ENCODE measurements around the gene SYTL3. TPM values are rescaled to one million over a fixed set of nuclear protein-coding genes. Genes with fewer than 3 reads are reported as not detected.
"Not testable (repeated sequence)": the region's sequence is repeated elsewhere in the genome, so short reads cannot be mapped to it uniquely, and the experiment has no call there.

The SYTL3 gene
- total RNA-seq, 2 donors from 2014 or later = 0.58 to 0.79 TPM

- DNase-seq = no peak
- H3K4me3 ChIP-seq (ENCODE audit: low read length) = no peak overlapping the region
- H3K36me3 ChIP-seq (ENCODE audit: control insufficient read depth, insufficient read depth, low read length) = no peaks in the 10 kb centered on the region
- H3K9me3 ChIP-seq (ENCODE audit: control insufficient read depth, low read length) = no peaks in the 10 kb centered on the region
- H3K27ac Mint-ChIP-seq = no peak overlapping the region
- H3K27ac ChIP-seq (ENCODE audit: low read depth, low read length) = no peak overlapping the region
- 94 to 97% methylated on average over 12 to 14 of the region's 14 CpGs for WGBS, 2 experiments (ENCODE audit: insufficient coverage in 1 of 2, insufficient read length in 1 of 2)
- peaks cover 1% of the 10 kb centered on the region for H3K9me3 Mint-ChIP-seq
- no peak overlapping the region for H3K9ac ChIP-seq (ENCODE audit: extremely low read depth, low read length, poor library complexity, severe bottlenecking)
- H3K36me3 Mint-ChIP-seq (ENCODE audit: low read depth) = no peaks in the 10 kb centered on the region
- no peak overlapping the region for H3K4me3 Mint-ChIP-seq
- no peaks in the 10 kb centered on the region for H3K27me3 Mint-ChIP-seq (ENCODE audit: insufficient read depth)
- peaks cover 5% of the 10 kb centered on the region for H3K4me1 Mint-ChIP-seq
- H3K27me3 ChIP-seq (ENCODE audit: control insufficient read depth, insufficient read depth, low read length, poor library complexity, severe bottlenecking) = no peaks in the 10 kb centered on the region
- H3K4me1 ChIP-seq (ENCODE audit: control insufficient read depth, insufficient read depth, low read length) = no peaks in the 10 kb centered on the region
- TF ChIP-seq, protein P1, sequence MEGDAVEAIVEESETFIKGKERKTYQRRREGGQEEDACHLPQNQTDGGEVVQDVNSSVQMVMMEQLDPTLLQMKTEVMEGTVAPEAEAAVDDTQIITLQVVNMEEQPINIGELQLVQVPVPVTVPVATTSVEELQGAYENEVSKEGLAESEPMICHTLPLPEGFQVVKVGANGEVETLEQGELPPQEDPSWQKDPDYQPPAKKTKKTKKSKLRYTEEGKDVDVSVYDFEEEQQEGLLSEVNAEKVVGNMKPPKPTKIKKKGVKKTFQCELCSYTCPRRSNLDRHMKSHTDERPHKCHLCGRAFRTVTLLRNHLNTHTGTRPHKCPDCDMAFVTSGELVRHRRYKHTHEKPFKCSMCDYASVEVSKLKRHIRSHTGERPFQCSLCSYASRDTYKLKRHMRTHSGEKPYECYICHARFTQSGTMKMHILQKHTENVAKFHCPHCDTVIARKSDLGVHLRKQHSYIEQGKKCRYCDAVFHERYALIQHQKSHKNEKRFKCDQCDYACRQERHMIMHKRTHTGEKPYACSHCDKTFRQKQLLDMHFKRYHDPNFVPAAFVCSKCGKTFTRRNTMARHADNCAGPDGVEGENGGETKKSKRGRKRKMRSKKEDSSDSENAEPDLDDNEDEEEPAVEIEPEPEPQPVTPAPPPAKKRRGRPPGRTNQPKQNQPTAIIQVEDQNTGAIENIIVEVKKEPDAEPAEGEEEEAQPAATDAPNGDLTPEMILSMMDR (conservative IDR thresholded peaks at IDR 0.05) = no peak
Measured at GRCh38 chr6:158674342-158675131, 24.7 kb downstream of the SYTL3 start.

- H3K4me1 ChIP-seq (ENCODE audit: control insufficient read depth, insufficient read depth, low read length); H3K9me3 Mint-ChIP-seq: not testable (repeated sequence)
- WGBS, 2 experiments (ENCODE audit: insufficient coverage in 1 of 2, insufficient read length in 1 of 2) = 96 to 100% methylated on average over 1 to 3 of the region's 3 CpGs
Measured at GRCh38 chr6:158677094-158677493, 27.2 kb downstream of the SYTL3 start.

GRCh38 chr6:158677906-158678578 is 28.2 kb downstream of the SYTL3 start:
- H3K9me3 ChIP-seq (ENCODE audit: control insufficient read depth, low read length) = no peaks in the 10 kb centered on the region
- TF ChIP-seq, protein P1 (conservative IDR thresholded peaks at IDR 0.05) = no peak
- H3K27ac ChIP-seq (ENCODE audit: low read depth, low read length) = no peak overlapping the region
- no peaks in the 10 kb centered on the region for H3K36me3 ChIP-seq (ENCODE audit: control insufficient read depth, insufficient read depth, low read length)
- H3K27ac Mint-ChIP-seq = no peak overlapping the region
- H3K27me3 Mint-ChIP-seq (ENCODE audit: insufficient read depth) = no peaks in the 10 kb centered on the region
- peaks cover 1% of the 10 kb centered on the region for H3K9me3 Mint-ChIP-seq
- H3K27me3 ChIP-seq (ENCODE audit: control insufficient read depth, insufficient read depth, low read length, poor library complexity, severe bottlenecking) = no peaks in the 10 kb centered on the region
- peaks cover 5% of the 10 kb centered on the region for H3K4me1 Mint-ChIP-seq
- H3K4me3 Mint-ChIP-seq = no peak overlapping the region
- no peak overlapping the region for H3K9ac ChIP-seq (ENCODE audit: extremely low read depth, low read length, poor library complexity, severe bottlenecking)
- 62 to 88% methylated on average over 3 to 11 of the region's 11 CpGs for WGBS, 2 experiments (ENCODE audit: insufficient coverage in 1 of 2, insufficient read length in 1 of 2)
- H3K36me3 Mint-ChIP-seq (ENCODE audit: low read depth) = no peaks in the 10 kb centered on the region
- DNase-seq = no peak
- H3K4me1 ChIP-seq (ENCODE audit: control insufficient read depth, insufficient read depth, low read length) = no peaks in the 10 kb centered on the region
- H3K4me3 ChIP-seq (ENCODE audit: low read length) = no peak overlapping the region

More at GRCh38 chr6:158677094-158677493, 27.2 kb downstream of the SYTL3 start:
- H3K9me3 ChIP-seq (ENCODE audit: control insufficient read depth, low read length); H3K27ac Mint-ChIP-seq; H3K9ac ChIP-seq (ENCODE audit: extremely low read depth, low read length, poor library complexity, severe bottlenecking); H3K36me3 ChIP-seq (ENCODE audit: control insufficient read depth, insufficient read depth, low read length); H3K4me3 Mint-ChIP-seq; DNase-seq; H3K4me1 Mint-ChIP-seq; H3K27me3 ChIP-seq (ENCODE audit: control insufficient read depth, insufficient read depth, low read length, poor library complexity, severe bottlenecking); H3K4me3 ChIP-seq (ENCODE audit: low read length); H3K27me3 Mint-ChIP-seq (ENCODE audit: insufficient read depth); H3K27ac ChIP-seq (ENCODE audit: low read depth, low read length); H3K36me3 Mint-ChIP-seq (ENCODE audit: low read depth): not testable (repeated sequence)

Data from endodermal cell (in vitro differentiated cells).